Nucleus accumbens (tissue), 56 donors: ENCODE results near the gene IL27RA.
A peak's percentile ranks its signal among the peaks of the same experiment; 100 is the strongest.

ENCODE experiments used
- DNase-seq, 56 donors: peaks; one replicate each; lab custom pipeline; 2025; lab: John Stamatoyannopoulos, UW

IL27RA gene

DNA sequence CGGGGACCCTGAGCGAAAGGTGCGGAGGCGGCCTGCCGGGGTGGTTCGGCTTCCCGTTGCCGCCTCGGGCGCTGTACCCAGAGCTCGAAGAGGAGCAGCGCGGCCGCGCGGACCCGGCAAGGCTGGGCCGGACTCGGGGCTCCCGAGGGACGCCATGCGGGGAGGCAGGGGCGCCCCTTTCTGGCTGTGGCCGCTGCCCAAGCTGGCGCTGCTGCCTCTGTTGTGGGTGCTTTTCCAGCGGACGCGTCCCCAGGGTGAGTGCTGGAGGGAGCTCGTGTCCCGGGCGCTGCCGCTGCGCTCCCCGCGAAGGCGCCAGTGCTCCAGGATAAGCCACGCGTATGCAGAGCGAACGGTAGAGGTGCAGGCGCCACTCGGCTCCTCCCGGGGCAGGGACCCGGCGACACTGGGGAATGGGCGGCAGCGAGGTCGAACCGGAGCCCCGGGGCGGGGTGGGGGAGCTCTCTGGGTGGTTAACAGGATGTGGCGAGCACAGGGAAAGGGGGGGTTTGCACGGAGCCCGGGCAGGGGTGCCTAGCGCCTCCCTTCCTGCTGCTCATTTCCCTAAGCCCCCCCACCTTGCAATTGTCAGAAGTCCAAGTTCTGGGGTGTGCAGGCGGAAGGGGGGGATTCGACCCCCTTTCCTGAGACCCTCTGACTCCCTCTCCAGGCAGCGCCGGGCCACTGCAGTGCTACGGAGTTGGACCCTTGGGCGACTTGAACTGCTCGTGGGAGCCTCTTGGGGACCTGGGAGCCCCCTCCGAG is at the start of gene IL27RA:
IL27RA (plus strand) TSS at position 44 of the 762 bp plus-strand sequence; CDS start at position 155, 111 bp downstream.
- DNase-seq, result peak in 27 of 56 donors; percentile 5 to 59 (median 24)

DNA sequence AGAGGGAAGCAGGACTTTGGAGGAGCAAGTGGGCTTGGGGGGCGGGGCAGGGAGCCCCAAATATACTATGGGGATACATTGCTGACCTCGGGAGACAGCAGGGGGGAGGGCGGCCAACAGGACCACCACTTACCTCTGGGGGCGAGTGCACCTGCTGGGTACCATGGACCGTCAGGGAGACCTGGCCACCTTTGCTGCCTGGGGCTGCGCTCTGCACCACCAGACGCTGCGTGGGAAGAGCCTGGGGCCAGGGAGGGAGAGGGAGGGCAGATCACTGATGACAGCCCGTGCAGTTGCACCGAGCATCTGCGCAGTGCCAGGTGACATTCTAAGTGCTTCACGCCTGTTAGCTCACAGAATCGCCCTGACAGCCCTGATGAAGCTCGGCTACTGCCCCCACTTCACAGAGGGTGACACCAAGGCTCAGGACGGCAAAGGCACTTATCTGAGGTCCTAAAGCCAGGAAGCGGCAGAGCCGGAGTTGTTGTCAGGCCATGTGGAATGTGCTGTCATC is 49.5 kb upstream of the IL27RA start:
- no peak for DNase-seq

DNA sequence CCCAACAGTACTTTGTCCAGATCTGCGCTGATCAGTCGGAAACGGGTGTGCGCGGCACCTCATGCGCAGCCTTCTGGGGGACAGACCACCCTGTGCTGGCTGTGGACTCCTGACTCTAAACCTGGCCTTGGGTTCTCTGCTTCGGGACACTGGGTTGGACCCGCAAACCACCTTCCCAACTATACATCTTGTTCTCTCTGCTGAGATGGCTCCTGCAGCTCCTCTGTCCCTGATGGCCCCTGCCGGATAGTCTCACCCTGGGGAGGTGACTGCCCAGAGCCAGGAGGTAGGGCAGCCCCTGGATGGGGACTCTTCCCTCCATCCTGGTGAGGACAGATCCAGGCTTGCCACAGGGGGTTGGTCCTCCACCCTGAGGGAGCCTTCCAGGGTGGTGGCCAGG is 48.8 kb upstream of the IL27RA start:
- DNase-seq, result no peak

DNA sequence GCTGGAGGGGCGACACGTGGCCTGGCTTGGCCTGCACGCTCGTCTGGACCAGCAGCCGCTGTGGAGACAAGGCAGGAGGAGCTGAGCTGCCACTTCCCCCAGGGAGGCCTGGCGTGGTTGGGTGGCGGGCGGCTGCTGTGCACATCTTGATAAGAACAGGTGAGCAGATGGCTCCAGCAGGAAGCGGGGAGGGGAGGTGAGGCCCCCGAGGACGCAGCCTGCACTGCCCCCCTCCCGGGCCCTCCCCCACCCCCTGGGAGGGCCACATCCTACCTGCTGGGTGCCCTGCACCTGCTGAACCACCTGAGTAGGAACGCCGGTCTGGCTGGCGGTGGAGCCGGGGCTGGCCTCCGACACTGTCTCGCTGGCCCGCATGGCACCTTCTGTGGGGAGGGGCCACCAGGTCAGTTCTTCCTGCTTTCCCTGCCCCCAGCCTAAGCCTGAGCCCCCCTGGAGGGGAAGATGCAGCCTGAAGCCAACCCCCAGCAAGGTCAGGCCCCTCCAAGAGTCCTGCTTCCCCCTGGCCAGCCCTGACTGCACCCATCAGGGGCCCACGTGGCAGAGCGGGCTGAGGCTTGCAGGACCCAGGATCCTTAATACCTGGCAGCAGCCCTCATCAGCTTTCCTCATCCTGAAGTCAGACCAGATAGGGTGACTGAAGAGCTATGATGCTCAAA is 48.2 kb upstream of the IL27RA start:
- no peak for DNase-seq

DNA sequence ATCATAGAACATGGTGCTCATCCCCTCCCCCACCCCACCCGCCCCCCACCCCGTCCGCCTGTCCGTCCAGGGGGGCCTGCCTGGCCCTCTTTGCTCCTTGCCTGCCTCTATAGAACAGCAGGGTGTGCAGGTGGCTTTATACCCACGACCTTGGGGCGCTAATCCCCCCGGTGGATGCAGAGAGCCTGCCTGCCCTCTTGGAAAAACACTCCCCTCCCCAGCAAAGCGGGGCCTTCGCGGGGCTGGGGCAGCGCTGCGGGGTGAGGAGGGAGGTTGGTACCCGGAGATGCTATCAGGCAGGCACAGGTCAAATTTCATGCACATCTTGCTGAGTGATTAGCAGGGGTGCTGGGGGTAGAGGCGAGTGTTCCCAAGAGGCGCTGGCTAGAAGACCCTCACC is 47.4 kb upstream of the IL27RA start:
- no peak for DNase-seq

DNA sequence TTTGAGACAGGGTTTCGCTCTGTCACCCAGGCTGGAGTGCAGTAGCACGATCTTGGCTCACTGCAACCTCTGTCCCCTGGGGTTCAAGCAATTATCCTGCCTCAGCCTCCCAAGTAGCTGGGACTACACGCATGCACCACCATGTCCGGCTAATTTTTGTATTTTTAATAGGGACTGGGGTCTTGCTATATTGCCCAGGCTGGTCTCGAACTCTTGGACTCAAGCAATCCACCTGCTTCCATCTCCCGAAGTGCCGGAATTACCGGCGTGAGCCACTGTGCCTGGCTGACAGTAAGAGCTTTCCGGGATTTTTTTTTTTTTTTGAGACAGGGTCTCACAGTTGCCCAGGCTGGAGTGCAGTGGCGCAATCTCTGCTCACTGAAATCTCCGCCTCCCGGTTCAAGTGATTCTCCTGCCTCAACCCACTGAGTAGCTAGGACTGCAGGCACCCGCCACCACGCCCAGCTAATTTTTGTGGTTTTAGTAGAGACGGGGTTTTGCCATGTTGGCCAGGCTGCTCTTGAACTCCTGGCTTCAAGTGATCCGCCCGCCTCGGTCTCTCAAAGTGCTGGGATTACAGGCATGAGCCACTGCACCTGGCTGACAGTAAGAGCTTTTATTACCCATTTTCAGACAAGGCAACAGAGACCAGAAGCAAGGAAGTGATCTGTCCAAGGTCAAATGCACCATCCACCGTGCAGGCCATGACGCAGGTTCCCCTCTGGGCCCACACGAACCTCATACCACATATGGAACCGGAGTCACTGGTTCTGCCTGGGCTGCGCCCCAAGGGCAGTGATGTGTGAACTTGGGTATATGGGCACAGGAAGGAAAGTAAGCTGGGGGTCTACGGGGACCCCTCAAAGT is 46.5 kb upstream of the IL27RA start:
- DNase-seq, result no peak

DNA sequence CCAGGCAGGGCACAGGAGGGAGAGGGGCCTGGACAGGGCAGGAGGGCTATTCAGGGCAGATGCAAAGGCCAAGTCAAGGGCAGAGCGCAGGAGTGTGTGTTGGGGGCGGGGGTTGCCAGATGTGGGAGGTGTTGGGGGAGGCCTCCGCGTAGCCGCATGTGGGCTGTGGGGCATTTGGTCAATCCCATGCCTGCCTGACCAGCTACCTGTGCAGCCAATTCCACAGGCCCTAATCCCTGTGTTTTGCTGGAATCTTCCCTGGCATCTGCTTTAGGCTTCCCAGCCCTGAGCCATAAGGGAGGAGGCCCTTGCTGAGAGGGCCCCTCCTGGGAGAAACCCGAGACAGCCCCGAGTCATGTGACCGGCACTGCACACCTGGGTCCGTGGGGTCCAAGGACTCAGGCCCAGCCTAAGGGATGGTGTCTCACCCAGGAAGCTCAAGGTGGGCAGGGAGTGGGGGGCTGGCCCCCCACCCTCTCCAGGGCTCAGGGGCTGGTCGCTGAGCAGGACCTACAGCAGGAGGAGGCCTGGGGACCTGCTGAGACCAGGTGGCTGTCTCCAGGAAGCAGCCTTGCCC is 45.7 kb upstream of the IL27RA start:
- no peak for DNase-seq

DNA sequence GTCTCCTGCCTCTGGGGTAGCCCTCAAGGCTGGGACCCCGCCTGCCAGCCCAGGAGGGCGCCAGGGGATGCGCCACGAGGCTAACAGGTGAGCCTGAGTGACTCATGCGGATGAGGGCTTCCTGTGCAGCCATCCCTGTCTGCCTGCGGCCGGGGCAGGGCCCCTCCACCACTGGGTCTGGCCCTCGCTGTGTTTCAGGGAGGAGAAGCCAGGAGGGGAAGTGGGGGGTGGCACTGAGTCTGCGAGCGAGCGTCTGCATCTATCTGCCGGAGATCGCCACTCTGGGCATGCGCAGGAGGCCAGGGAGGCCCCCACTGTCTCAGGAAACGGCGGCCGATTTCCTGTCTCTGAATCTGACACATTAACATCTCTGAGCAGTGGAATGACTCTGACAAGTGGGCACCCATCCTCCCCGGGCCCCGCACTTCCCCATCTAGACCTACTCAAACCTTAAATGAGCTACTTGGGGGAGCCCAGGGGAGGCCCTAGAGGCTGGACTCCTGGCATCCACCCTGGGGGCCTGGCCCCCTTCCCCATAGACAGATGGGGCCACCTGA is 45.1 kb upstream of the IL27RA start:
- peak in 44 of 56 donors; percentile 5 to 77 (median 36) for DNase-seq

DNA sequence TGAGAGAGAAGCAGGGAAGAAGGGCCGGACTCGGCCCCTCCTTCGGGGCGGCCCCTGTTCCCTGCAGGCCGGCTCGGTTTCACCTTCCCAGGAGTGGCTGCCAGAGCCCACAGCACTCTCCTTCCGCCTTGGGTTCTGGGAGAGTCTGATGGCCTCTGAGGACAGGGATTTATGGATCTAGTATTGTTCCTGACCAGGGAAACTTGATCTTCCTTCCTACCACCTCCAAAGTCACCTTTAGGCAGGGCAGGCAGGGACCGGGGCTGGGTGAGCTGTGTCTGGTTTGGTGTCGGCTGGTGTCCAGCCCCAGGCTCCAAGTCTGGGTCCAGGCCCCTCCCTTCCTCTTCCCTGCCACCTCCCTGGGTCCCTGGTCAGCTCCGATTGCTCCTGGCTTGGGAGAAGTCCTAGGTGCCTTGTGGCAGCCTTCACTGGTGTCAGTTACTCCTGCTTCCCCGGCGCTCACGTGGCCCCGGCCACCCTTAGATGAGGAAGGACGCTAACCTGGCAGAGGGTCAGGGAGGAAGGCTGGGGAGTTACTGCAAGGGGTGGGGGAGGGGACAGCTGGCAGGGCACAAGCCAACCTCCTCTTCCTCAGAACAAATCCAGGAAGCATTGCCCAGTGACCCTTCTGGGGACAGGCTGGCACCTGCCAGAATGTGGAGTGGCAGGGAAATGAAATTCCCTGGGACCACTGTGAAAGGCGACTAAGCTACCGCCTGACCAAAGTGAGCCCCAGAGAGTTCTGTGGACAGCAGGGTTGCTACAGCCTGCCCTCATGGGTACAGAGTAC is 44.3 kb upstream of the IL27RA start:
- peak in 34 of 56 donors; percentile 11 to 70 (median 27) for DNase-seq

DNA sequence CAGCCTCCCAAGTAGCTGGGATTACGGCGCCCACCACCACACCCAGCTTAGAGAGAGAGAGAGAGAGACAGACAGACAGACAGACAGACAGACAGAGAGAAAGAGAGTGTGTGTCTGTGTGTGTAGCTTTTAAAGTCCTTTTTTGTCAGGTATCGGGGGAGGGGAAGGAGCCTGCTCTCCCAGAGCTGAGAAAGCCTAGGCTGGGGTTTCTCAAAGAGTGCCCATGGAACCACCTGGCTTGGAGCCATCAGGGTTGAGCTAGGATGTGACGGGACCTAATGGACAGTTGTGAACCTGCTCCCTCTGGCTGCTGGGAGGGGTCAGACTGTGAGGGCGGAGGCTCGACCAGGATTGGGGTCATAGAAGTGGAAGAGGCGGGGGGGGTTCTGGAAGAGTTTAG is 42.1 kb upstream of the IL27RA start:
- DNase-seq, result no peak

DNA sequence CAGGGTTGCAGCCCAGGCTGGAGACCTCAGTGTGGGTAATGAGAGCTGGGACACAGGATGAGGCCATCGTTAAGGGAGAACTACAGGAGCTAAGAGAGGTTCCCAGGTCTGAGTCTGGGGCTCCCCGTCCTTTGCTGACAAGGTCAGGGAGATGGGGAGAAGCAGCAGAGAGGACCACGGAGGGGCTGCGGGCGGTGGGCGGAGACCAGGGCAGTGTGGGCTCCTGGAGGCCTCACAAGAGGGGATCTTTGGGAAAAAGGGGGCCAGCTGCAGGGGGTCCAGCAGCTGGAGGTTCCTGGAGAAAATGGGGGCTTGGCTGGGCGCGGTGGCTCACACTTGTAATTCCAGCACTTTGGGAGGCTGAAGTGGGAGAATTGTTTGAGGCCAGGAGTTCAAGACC is 41.5 kb upstream of the IL27RA start:
- DNase-seq, result no peak

DNA sequence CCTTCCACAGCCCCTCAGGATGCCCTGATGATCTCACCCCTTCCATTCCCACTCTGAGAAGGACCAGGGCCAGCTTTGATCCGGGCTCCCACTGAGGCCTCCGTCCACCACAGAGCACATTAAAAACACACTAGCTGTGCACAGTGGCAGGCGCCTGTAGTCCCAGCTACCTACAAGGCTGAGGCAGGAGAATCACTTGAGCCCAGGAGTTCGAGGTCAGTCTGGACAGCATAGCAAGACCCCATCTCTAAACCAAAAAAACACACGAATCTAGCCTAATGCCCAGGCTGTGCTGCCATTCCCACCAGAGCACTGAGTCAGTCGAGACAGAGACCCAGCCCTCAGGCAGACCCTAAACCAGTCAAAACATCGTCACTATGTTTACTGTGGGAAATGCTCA is 39.5 kb upstream of the IL27RA start:
- no peak for DNase-seq

DNA sequence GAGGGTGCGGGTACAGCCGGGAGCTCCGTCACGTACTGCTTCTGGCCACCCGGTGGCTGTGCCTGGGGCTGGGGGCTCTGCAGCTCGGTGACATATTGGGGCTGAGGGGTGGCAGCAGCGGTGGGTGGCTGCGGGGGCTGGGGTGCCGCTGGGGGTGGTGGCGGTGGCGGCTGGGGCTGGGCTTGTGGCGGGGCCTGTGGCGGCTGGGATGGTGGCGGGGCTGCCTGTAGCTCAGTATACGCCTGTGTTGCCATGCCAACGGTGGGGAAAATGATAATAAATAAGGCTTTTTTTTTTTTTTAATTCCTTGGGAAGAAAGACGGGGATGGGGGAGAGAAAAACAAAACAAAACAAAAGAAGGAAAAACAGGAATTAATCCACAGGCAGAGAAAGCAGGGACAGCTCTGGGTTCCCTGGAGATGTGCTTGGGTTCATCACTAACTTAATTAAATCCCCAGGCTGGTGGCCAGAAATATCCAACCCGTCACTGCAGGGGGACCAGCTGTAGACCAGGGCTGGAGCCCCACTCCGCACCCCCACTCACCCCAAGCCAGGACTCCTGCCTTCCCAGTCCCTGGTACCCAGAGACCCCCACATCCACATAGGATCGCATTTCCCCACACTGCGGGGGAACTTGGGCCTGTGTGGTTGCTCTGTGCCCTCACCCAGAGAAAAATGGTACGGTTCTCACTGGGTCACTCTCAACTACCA is 37.8 kb upstream of the IL27RA start:
- DNase-seq, result peak in 7 of 56 donors; percentile 11 to 44 (median 23)

DNA sequence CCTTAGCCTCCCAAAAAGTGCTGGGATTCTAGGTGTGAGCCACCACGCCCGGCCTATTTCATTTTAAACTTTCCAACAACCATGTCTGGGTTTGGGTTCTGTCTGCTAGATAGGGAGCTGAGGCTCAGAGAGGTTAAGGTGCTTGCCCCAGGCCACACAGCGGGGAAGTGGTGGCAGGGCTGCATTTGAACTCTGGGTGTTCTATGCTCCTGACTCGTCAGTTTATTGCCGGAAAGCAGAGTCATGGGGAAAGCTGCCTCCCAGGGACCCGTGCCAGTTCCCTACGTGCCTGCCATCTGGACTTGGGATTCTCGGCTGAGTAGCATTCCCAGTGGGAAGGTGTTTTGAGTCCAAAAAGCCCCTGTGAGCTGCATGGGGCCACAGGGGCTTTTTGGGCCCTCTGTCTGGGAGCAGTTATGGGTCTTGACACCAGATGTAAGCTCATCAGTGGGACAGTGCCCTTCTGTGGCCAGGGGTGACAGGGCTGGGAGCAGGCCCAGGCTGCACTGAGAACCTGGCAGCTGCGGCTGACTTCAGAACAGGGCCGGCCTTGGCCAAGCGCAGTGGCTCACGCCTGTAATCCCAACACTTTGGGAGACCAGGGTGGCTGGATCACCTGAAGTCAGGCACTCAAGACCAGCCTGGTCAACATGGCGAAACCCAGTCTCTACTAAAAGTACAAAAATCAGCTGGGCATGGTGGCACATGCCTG is 36.4 kb upstream of the IL27RA start:
- peak in 3 of 56 donors; percentile 30 to 32 (median 31) for DNase-seq

DNA sequence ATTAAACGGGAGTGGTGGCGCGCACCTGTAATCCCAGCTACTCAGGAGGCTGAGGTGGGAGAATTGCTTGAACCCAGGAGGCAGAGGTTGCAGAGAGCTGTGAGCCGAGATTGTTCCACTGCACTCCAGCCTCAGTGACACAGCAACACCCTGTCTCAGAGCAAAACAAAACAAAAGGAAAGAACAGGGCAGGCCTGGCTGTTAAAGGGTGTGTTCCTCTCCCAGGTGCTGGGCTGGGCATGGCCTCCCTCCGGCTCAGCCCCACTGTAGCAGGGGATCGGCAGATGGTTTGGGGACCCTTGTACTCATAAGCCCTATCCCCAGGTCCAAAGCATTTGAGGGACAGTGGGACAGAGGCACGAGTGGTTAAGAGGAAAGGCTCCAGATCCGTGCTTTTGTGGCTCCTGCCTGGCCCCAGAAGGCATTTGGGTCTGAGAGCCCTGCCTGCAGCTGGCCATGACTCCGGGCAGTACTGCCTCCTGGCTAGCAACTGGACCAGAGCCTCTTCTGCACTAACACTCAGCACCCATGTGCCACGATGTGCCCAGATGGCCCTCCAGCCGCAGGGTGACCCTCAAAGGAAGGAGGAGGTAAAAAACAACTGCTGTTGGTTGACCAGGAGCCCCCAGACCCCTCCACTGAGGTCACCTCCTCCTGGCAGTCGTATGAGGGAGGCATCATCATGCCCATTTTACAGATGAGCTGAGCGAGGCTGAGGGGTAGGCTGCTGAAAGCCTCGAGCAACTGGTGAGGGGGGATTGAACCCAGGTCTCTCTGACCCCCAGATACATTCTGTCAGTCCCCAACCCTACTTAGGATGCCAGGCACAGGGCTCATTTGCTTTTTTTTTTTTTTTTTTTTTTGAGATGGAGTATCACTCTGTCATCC is 35.4 kb upstream of the IL27RA start:
- no peak for DNase-seq

DNA sequence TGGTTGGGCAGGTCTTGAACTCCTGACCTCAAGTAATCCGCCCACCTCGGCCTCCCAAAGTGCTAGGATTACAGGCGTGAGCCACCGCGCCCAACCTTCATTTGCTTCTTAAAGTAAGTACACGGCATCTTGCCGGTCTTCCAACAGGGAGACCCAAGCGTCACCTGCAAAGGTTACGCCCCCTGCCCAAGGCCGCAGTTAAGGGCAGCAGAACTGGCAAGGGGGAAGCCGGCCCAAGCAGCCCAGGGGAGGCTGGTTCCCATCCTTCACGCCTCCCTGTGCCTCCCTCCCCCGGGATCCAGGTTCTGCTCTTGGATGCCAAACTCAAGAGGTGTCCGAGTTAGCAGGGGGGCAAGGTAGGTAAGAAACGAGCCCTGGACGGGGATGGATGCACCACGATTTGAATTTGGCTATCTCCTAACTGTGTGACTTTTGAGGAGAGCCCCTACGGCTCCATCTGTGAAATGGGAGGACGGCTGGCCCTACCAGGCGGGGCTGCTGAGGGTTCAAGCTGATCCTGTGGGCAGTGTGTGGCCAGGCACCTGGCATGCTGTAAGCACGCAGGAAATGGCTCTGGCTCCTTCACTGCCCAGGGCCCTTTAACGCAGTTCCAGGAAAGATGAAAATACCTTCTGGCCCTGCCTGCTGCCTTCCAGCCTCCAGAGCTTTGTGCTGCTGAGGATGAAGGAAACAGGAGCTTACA is 34.5 kb upstream of the IL27RA start:
- no peak for DNase-seq

DNA sequence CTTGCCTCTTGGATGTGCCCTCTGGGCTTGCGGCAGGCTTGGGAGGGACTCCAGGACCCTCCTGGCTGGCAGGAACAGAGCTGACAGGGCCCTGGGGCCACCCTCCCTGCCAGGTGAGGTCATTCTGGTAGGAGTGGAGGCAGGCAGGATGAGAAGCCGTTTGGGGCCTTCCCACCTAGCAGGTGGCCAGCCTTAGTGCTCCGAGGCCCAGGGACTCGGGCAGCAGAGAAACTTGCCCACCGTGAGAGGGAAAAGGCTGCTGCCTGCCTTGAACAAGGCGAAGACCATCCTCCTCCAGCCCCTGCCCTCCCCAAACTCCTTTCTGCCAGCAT is 34.0 kb upstream of the IL27RA start:
- DNase-seq, result no peak
